ENCODE measurements around the gene MBLAC2.
A peak's percentile ranks its signal among the peaks of the same experiment; 100 is the strongest.

MBLAC2 gene

DNA sequence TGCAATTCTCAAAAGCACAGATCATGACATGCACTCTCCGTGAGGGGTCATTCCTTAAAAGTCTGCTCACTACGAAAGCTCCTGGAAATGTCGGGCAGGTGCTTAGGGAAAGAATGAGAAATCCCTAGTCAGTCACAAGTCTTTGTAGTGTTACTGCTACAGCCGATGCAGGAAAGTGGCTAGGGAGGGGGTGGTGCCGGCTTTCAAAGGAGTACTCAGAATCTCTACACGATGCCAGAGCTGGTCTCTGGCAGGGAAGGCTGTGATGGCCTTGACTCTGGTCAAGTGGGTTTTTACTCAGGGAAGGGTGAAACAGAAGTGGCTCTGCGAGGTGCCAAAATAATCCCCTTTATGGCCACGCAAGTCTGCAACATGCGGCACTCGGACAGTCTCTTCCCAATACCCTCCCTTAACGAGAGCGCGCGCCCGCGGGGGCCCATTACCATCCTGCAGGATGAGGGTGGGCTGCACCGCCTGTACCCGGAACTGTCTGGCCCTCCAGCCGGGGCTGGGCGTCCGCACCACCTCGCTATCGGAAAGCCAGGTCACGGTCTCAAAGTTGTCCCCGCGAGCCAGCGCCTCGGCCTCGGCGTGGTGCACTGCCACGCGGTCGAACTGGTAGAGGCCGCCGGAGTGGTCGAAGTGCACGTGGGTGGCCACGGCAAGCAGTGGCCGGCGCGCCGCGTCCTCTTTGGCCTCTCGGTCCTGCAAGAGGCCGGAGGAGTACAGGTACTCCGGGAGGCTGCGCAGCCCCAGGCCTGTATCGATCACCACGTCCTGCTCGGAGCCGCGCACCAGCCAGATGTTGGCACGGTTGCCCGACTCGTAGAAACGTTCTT lies 956 bp downstream of the MBLAC2 start:
- peak; percentile 42 for DNase-seq (ENCODE audit: low read depth)
- H3K4me3 ChIP-seq (replicated peaks; ENCODE audit: low read depth, low read length), result peak overlapping the region; percentile 87
- TF ChIP-seq, protein P1, sequence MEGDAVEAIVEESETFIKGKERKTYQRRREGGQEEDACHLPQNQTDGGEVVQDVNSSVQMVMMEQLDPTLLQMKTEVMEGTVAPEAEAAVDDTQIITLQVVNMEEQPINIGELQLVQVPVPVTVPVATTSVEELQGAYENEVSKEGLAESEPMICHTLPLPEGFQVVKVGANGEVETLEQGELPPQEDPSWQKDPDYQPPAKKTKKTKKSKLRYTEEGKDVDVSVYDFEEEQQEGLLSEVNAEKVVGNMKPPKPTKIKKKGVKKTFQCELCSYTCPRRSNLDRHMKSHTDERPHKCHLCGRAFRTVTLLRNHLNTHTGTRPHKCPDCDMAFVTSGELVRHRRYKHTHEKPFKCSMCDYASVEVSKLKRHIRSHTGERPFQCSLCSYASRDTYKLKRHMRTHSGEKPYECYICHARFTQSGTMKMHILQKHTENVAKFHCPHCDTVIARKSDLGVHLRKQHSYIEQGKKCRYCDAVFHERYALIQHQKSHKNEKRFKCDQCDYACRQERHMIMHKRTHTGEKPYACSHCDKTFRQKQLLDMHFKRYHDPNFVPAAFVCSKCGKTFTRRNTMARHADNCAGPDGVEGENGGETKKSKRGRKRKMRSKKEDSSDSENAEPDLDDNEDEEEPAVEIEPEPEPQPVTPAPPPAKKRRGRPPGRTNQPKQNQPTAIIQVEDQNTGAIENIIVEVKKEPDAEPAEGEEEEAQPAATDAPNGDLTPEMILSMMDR (IDR thresholded peaks at IDR 0.05; ENCODE audit: low read length, missing control alignments), result no peak

DNA sequence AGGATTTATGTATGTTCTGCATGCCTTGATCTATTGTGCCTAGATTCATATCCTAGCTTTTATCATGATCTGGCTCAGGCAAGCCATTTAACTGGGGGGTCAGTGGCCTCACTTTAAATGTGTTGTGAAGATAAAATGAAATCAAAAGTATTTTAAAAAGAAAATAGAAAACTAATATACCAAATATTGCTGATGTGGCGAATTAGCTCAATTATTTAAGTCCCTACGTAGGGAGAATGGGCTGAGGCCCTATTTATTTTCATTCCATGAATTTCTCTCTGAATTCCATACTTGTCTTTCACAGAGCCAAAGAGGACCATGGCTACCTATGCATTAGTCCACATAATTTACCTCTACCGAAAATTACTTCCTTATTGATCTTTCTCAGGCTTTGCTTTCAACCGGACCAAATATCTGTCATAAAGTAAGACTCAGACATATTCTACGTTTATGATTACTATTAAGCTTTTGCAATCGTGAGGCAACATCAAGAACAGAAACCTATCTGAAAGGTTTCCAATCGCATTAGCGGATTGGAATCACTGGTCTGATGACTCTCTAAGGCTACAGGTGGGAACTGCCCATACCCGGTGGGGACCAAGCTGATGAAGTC lies 1.7 kb downstream of the MBLAC2 start:
- H3K4me3 ChIP-seq (replicated peaks; ENCODE audit: low read depth, low read length), result peak overlapping the region; percentile 87
- DNase-seq (ENCODE audit: low read depth), result no peak
- TF ChIP-seq, protein P1 (IDR thresholded peaks at IDR 0.05; ENCODE audit: low read length, missing control alignments), result no peak

DNA sequence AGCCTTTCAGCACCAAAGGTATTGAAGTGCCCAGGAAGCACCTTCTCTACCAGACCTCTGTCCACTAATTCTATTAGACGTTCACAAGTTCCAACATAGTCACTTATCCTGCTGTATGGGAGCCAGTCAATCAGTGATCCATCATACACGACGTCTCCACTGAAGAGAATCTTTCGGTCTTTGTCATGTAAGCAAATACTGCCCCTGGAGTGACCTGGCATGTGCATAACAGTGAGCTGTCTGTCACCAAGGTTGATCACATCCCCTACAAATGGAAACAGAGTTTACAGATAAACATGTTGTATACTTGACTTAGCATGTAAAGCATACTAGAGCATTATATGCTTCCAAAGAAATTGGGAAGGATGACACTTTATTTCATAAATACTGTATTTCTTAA lies 13.3 kb downstream of the MBLAC2 start:
- no peak for DNase-seq (ENCODE audit: low read depth)
- TF ChIP-seq, protein P1 (IDR thresholded peaks at IDR 0.05; ENCODE audit: low read length, missing control alignments), result no peak
- H3K4me3 ChIP-seq (replicated peaks; ENCODE audit: low read depth, low read length), result no peak overlapping the region

DNA sequence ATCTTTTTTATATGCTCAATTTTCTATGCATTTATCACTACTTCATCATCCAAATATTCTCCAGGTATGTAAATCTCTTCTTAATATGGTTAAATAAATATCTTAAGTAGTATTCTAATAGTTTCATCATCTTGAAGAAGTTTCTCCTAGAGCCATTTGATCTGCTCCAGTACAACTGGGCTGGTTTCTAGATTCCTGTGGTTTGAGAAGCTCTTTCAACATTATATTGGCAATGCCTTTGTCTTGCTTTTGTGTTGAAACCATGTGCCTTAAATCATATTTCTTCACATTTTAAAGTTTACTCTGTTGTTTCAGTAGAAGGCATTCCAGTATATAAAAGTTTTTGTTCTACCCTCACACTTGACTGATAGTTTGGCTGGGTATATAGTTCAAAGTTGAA lies 27.6 kb downstream of the MBLAC2 start:
- H3K4me3 ChIP-seq (replicated peaks; ENCODE audit: low read depth, low read length), result no peak overlapping the region
- peak; percentile 59 for DNase-seq (ENCODE audit: low read depth)
- TF ChIP-seq, protein P1 (IDR thresholded peaks at IDR 0.05; ENCODE audit: low read length, missing control alignments), result no peak

DNA sequence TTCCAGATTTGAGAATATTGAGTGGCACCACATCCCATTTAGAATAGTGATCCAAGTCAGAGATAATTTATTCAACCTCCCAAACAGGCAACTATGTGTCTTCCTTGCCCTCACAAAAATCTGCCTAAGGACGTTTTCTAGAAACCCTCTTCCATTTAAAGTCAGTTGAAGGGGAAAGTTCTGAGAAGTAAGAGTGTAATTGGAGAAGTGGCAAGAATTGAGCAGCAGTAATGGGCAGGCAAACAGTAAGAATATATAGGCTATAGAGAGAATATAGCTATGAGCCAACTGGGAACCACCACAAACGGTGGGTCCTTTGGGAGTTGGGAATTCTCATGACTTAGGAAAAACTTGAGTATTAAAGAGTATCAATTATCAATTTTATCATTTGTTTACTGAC lies 33.9 kb downstream of the MBLAC2 start:
- H3K4me3 ChIP-seq (replicated peaks; ENCODE audit: low read depth, low read length), result no peak overlapping the region
- DNase-seq (ENCODE audit: low read depth), result no peak
- TF ChIP-seq, protein P1 (IDR thresholded peaks at IDR 0.05; ENCODE audit: low read length, missing control alignments), result no peak

DNA sequence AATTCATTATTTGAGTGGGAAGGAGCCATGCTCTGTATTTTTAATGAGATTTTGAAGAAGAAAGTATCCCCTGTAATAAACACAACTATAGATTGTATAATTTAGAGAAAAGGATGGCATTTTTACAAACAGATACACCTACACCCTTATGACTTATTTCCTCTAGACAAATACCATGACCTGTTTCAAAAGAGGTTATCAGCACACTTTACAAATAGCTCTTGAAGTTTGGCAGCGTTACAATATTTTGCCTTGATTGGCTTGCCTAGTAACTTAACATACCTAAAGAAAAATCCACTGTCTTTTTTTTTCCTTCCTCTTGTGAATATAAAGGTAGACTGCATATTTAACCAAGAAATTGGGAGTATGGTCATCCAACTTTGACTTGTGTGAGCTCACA lies 36.5 kb downstream of the MBLAC2 start:
- peak; percentile 50 for DNase-seq (ENCODE audit: low read depth)
- H3K4me3 ChIP-seq (replicated peaks; ENCODE audit: low read depth, low read length), result no peak overlapping the region
- TF ChIP-seq, protein P1 (IDR thresholded peaks at IDR 0.05; ENCODE audit: low read length, missing control alignments), result no peak
